Measurements from ENCODE around the gene GGCX. TPM values are rescaled to one million over a fixed set of nuclear protein-coding genes. Genes with fewer than 3 reads are reported as not detected.

Gene GGCX
- total RNA-seq, 3 donors from 2014 or later (not counting 1 experiment from before 2014, with no cell fraction given): 21.3 to 21.7 (median 21.4) TPM

DNA sequence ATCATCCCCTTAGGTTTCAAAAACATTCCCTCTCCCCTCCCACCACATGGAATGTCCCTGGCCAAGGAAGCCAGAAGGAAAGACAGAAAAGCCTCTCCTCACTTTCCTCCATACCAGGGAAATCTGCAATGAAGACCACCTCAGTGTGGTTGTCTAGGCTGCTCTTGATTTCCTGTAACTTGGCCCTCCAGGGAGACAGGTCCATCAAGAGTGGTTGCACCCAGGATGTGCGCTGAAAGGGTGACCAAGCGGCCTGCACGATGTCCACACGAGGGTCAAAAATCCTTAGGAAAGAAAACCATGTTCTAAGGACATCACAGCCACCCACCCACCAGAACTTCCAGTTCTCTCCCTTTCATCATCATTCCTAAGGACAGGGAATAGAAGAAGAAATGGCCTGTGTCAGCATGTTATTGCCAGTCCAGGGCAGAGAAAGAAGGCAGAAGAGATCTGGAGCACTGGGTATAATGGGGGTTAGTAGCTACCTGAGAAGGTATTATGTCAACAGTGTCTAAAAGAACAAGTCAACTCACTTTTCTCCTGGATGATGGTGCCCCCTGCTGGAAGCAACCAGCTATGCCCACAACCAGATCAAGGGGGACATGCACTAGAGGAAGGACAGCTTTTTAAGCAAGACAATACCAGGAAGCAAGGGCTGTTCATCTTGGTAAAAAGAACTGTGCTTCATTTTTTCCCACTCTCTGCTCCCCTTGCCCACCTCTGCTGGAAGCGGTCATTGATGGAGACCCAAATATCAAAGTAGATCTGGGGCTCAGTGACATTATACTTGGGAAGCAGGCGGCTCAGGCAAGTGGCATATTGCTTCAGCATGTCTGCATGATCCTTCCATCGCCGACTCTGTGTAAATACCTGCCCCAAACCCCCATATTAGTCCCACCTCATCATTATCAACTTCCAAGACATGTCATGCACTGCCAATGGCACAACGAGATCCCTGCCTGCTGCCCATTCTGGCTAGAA lies 9.3 kb downstream of the GGCX start:
- no peak overlapping the region for H3K4me3 Mint-ChIP-seq
- H3K27ac Mint-ChIP-seq: peak overlapping the region in 1 of 2 donors; percentile 29
- no peaks in the 10 kb centered on the region for H3K27me3 Mint-ChIP-seq (ENCODE audit: low read depth in 2 of 2)
- no peaks in the 10 kb centered on the region for H3K4me1 ChIP-seq (ENCODE audit: control insufficient read depth, insufficient read depth, low read length)
- H3K27me3 ChIP-seq (ENCODE audit: control insufficient read depth, insufficient read depth, low read length): no peaks in the 10 kb centered on the region
- ATAC-seq (peak; percentile 91 to 99 (median 95)), DNase-seq (peak; percentile 81 to 94)
- 77% methylated on average over 9 of the region's 9 CpGs for WGBS (ENCODE audit: insufficient coverage)
- no peaks in the 10 kb centered on the region for H3K36me3 Mint-ChIP-seq
- peaks cover 0 to 9% of the 10 kb centered on the region in 2 donors for H3K4me1 Mint-ChIP-seq
- intact Hi-C loops (cut with micrococcal nuclease): loop anchor here (1.0 kb wide), 2 partner anchors 132 to 160 kb away; no protein-coding TSS in a partner anchor
- no peaks in the 10 kb centered on the region for H3K9me3 Mint-ChIP-seq
- H3K27ac ChIP-seq (ENCODE audit: low read length): no peak overlapping the region
- H3K4me3 ChIP-seq (ENCODE audit: low read length): no peak overlapping the region
- H3K9me3 ChIP-seq (ENCODE audit: control insufficient read depth, insufficient read depth, low read length): no peaks in the 10 kb centered on the region
- TF ChIP-seq, protein P1, sequence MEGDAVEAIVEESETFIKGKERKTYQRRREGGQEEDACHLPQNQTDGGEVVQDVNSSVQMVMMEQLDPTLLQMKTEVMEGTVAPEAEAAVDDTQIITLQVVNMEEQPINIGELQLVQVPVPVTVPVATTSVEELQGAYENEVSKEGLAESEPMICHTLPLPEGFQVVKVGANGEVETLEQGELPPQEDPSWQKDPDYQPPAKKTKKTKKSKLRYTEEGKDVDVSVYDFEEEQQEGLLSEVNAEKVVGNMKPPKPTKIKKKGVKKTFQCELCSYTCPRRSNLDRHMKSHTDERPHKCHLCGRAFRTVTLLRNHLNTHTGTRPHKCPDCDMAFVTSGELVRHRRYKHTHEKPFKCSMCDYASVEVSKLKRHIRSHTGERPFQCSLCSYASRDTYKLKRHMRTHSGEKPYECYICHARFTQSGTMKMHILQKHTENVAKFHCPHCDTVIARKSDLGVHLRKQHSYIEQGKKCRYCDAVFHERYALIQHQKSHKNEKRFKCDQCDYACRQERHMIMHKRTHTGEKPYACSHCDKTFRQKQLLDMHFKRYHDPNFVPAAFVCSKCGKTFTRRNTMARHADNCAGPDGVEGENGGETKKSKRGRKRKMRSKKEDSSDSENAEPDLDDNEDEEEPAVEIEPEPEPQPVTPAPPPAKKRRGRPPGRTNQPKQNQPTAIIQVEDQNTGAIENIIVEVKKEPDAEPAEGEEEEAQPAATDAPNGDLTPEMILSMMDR (IDR thresholded peaks at IDR 0.05): peak; percentile 88
- peaks cover 46% of the 10 kb centered on the region for H3K36me3 ChIP-seq (ENCODE audit: control insufficient read depth, insufficient read depth, low read length)

DNA sequence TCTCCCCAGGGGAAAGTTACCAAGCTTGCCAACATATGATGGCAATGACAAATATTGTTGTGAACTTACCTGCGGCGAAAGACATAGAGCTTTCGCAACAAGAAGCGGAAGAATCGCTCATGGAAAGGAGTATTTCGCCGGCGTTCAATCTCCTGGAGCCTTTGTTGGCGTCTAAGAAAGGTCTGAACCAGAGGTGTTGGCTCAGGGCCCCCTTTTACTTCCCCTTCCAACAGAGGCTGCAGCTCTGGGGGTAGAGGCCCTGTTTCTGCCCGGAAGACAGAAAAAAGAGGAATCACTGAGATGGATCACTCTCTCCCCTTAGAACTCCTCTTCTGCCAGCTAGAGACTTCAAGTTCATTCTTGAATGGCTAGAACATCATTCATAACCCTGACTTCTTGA lies 10.8 kb downstream of the GGCX start:
- intact Hi-C loops (cut with micrococcal nuclease): no loop called here
- no peaks in the 10 kb centered on the region for H3K4me1 ChIP-seq (ENCODE audit: control insufficient read depth, insufficient read depth, low read length)
- H3K27me3 ChIP-seq (ENCODE audit: control insufficient read depth, insufficient read depth, low read length): no peaks in the 10 kb centered on the region
- no peak for DNase-seq
- H3K4me3 Mint-ChIP-seq: no peak overlapping the region
- TF ChIP-seq, protein P1 (IDR thresholded peaks at IDR 0.05): no peak
- H3K4me1 Mint-ChIP-seq: peaks cover 0 to 9% of the 10 kb centered on the region in 2 donors
- no peaks in the 10 kb centered on the region for H3K9me3 ChIP-seq (ENCODE audit: control insufficient read depth, insufficient read depth, low read length)
- H3K27ac Mint-ChIP-seq: no peak overlapping the region
- H3K36me3 ChIP-seq (ENCODE audit: control insufficient read depth, insufficient read depth, low read length): peaks cover 50% of the 10 kb centered on the region
- no peak for ATAC-seq
- no peak overlapping the region for H3K4me3 ChIP-seq (ENCODE audit: low read length)
- H3K9me3 Mint-ChIP-seq: no peaks in the 10 kb centered on the region
- H3K27me3 Mint-ChIP-seq (ENCODE audit: low read depth in 2 of 2): no peaks in the 10 kb centered on the region
- H3K36me3 Mint-ChIP-seq: no peaks in the 10 kb centered on the region
- 63% methylated on average over 10 of the region's 10 CpGs for WGBS (ENCODE audit: insufficient coverage)
- H3K27ac ChIP-seq (ENCODE audit: low read length): no peak overlapping the region

DNA sequence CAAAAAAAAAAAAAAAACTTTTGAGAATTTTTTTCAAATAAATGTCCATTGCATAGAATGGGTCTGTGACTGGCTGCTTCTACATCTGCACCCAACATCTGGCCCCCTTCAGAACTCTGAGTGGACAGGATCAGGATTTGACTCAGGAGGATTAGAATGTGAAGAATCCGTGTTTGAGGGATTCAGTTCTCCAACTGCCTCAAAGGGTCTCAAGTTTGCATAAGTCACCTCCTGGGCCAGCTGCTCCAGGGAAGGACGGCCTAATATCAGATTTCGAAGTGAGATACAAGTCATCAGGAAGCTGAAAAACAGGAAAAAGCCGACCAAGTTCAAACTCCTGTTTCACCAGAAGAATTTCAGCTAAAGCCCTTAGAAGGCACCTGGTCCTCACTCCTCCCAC lies 11.5 kb downstream of the GGCX start:
- Histone ChIP-seq H3K4me3 (ENCODE audit: low read length) (no peak overlapping the region), H3K27ac (ENCODE audit: low read length) (no peak overlapping the region), H3K36me3 (ENCODE audit: control insufficient read depth, insufficient read depth, low read length) (peaks cover 49% of the 10 kb centered on the region), H3K27me3 (ENCODE audit: control insufficient read depth, insufficient read depth, low read length) (no peaks in the 10 kb centered on the region), H3K9me3 (ENCODE audit: control insufficient read depth, insufficient read depth, low read length) (no peaks in the 10 kb centered on the region), H3K4me1 (ENCODE audit: control insufficient read depth, insufficient read depth, low read length) (no peaks in the 10 kb centered on the region)
- DNase-seq (no peak), ATAC-seq (no peak)
- no peaks in the 10 kb centered on the region for H3K36me3 Mint-ChIP-seq
- no peak overlapping the region for H3K27ac Mint-ChIP-seq
- H3K27me3 Mint-ChIP-seq (ENCODE audit: low read depth in 2 of 2): no peaks in the 10 kb centered on the region
- no peaks in the 10 kb centered on the region for H3K9me3 Mint-ChIP-seq
- H3K4me1 Mint-ChIP-seq: peaks cover 0 to 9% of the 10 kb centered on the region in 2 donors
- no peak overlapping the region for H3K4me3 Mint-ChIP-seq
- intact Hi-C loops (cut with micrococcal nuclease): no loop called here
- TF ChIP-seq, protein P1 (IDR thresholded peaks at IDR 0.05): no peak
- WGBS (ENCODE audit: insufficient coverage): 74% methylated on average over 4 of the region's 4 CpGs

All from natural killer cell (primary cell).